ENCODE measurements around the gene NMUR1.
A peak's percentile ranks its signal among the peaks of the same experiment; 100 is the strongest.
"Not testable (repeated sequence)": the region's sequence is repeated elsewhere in the genome, so short reads cannot be mapped to it uniquely, and the experiment has no call there.

NMUR1 gene

GRCh38 chr2:231568785-231569435 is 38.7 kb upstream of the NMUR1 start:
- H3K27me3 ChIP-seq (ENCODE audit: control insufficient read depth, insufficient read depth, low read length), result no peaks in the 10 kb centered on the region

GRCh38 chr2:231568098-231568784 is 38.0 kb upstream of the NMUR1 start:
- no peaks in the 10 kb centered on the region; the same call in 1 of the 2 replicates for H3K9me3 ChIP-seq (ENCODE audit: control insufficient read depth, insufficient read depth, low read length)
- no peak for DNase-seq (ENCODE audit: low read depth, low spot score)
- no CpG with 5 or more reads among the region's 6 CpGs for WGBS (ENCODE audit: insufficient coverage, insufficient read length)
- no peak overlapping the region for H3K27ac ChIP-seq (ENCODE audit: low read length)
- H3K4me1 ChIP-seq (ENCODE audit: control insufficient read depth, insufficient read depth, low read length), result peaks cover 6% of the 10 kb centered on the region
- H3K27me3 ChIP-seq (ENCODE audit: control insufficient read depth, insufficient read depth, low read length), result no peaks in the 10 kb centered on the region
- no peaks in the 10 kb centered on the region for H3K36me3 ChIP-seq (ENCODE audit: control insufficient read depth, insufficient read depth, low read length)
- H3K4me3 ChIP-seq (ENCODE audit: low read length), result no peak overlapping the region

More at GRCh38 chr2:231568785-231569435, 38.7 kb upstream of the NMUR1 start:
- Histone ChIP-seq H3K36me3 (ENCODE audit: control insufficient read depth, insufficient read depth, low read length) (no peaks in the 10 kb centered on the region), H3K27ac (ENCODE audit: low read length) (no peak overlapping the region), H3K9me3 (ENCODE audit: control insufficient read depth, insufficient read depth, low read length) (no peaks in the 10 kb centered on the region; the same call in 1 of the 2 replicates), H3K4me3 (ENCODE audit: low read length) (no peak overlapping the region), H3K4me1 (ENCODE audit: control insufficient read depth, insufficient read depth, low read length) (peaks cover 10% of the 10 kb centered on the region)
- no CpG with 5 or more reads among the region's 7 CpGs for WGBS (ENCODE audit: insufficient coverage, insufficient read length)
- no peak for DNase-seq (ENCODE audit: low read depth, low spot score)

GRCh38 chr2:231567159-231567558 is 36.9 kb upstream of the NMUR1 start:
- H3K9me3 ChIP-seq (ENCODE audit: control insufficient read depth, insufficient read depth, low read length), result no peaks in the 10 kb centered on the region; the same call in 1 of the 2 replicates
- H3K4me1 ChIP-seq (ENCODE audit: control insufficient read depth, insufficient read depth, low read length), result peaks cover 4% of the 10 kb centered on the region
- H3K27ac ChIP-seq (ENCODE audit: low read length), result no peak overlapping the region
- H3K27me3 ChIP-seq (ENCODE audit: control insufficient read depth, insufficient read depth, low read length), result no peaks in the 10 kb centered on the region
- DNase-seq (ENCODE audit: low read depth, low spot score), result no peak
- no peak overlapping the region for H3K4me3 ChIP-seq (ENCODE audit: low read length)
- H3K36me3 ChIP-seq (ENCODE audit: control insufficient read depth, insufficient read depth, low read length), result no peaks in the 10 kb centered on the region
- WGBS (ENCODE audit: insufficient coverage, insufficient read length), result no CpG with 5 or more reads among the region's 3 CpGs

- Histone ChIP-seq H3K9me3 (ENCODE audit: control insufficient read depth, insufficient read depth, low read length) (no peaks in the 10 kb centered on the region; the same call in 1 of the 2 replicates), H3K4me1 (ENCODE audit: control insufficient read depth, insufficient read depth, low read length) (peaks cover 4% of the 10 kb centered on the region), H3K36me3 (ENCODE audit: control insufficient read depth, insufficient read depth, low read length) (no peaks in the 10 kb centered on the region), H3K27me3 (ENCODE audit: control insufficient read depth, insufficient read depth, low read length) (no peaks in the 10 kb centered on the region), H3K27ac (ENCODE audit: low read length) (no peak overlapping the region), H3K4me3 (ENCODE audit: low read length) (no peak overlapping the region)
- WGBS (ENCODE audit: insufficient coverage, insufficient read length), result no CpG with 5 or more reads among the region's 4 CpGs
- no peak for DNase-seq (ENCODE audit: low read depth, low spot score)
These were observed 35.8 kb upstream of the NMUR1 start for GRCh38 chr2:231565887-231566594.

- no peak overlapping the region for H3K4me3 ChIP-seq (ENCODE audit: low read length)
- H3K4me1 ChIP-seq (ENCODE audit: control insufficient read depth, insufficient read depth, low read length), result peaks cover 2% of the 10 kb centered on the region
- DNase-seq (ENCODE audit: low read depth, low spot score), result peak; percentile 71
- H3K9me3 ChIP-seq (ENCODE audit: control insufficient read depth, insufficient read depth, low read length), result no peaks in the 10 kb centered on the region; the same call in 1 of the 2 replicates
- WGBS (ENCODE audit: insufficient coverage, insufficient read length), result no CpG with 5 or more reads among the region's 3 CpGs
- H3K36me3 ChIP-seq (ENCODE audit: control insufficient read depth, insufficient read depth, low read length), result no peaks in the 10 kb centered on the region
- no peak overlapping the region for H3K27ac ChIP-seq (ENCODE audit: low read length)
- no peaks in the 10 kb centered on the region for H3K27me3 ChIP-seq (ENCODE audit: control insufficient read depth, insufficient read depth, low read length)
These were observed 33.2 kb upstream of the NMUR1 start for GRCh38 chr2:231563378-231563961.

GRCh38 chr2:231557571-231558217 is 27.4 kb upstream of the NMUR1 start:
- Histone ChIP-seq H3K4me1 (ENCODE audit: control insufficient read depth, insufficient read depth, low read length) (no peaks in the 10 kb centered on the region), H3K4me3 (ENCODE audit: low read length) (no peak overlapping the region), H3K9me3 (ENCODE audit: control insufficient read depth, insufficient read depth, low read length) (no peaks in the 10 kb centered on the region), H3K36me3 (ENCODE audit: control insufficient read depth, insufficient read depth, low read length) (no peaks in the 10 kb centered on the region), H3K27me3 (ENCODE audit: control insufficient read depth, insufficient read depth, low read length) (no peaks in the 10 kb centered on the region), H3K27ac (ENCODE audit: low read length) (no peak overlapping the region)
- peak; percentile 74 for DNase-seq (ENCODE audit: low read depth, low spot score)
- WGBS (ENCODE audit: insufficient coverage, insufficient read length), result no CpG with 5 or more reads among the region's 11 CpGs

GRCh38 chr2:231556981-231557380 is 26.7 kb upstream of the NMUR1 start:
- no peaks in the 10 kb centered on the region for H3K9me3 ChIP-seq (ENCODE audit: control insufficient read depth, insufficient read depth, low read length)
- WGBS (ENCODE audit: insufficient coverage, insufficient read length), result no CpG with 5 or more reads among the region's 7 CpGs
- DNase-seq (ENCODE audit: low read depth, low spot score), result no peak
- H3K4me3 ChIP-seq (ENCODE audit: low read length), result no peak overlapping the region
- no peak overlapping the region for H3K27ac ChIP-seq (ENCODE audit: low read length)
- H3K36me3 ChIP-seq (ENCODE audit: control insufficient read depth, insufficient read depth, low read length), result no peaks in the 10 kb centered on the region
- H3K4me1 ChIP-seq (ENCODE audit: control insufficient read depth, insufficient read depth, low read length), result no peaks in the 10 kb centered on the region
- no peaks in the 10 kb centered on the region for H3K27me3 ChIP-seq (ENCODE audit: control insufficient read depth, insufficient read depth, low read length)

GRCh38 chr2:231556496-231556895 is 26.3 kb upstream of the NMUR1 start:
- H3K9me3 ChIP-seq (ENCODE audit: control insufficient read depth, insufficient read depth, low read length); H3K4me3 ChIP-seq (ENCODE audit: low read length); H3K36me3 ChIP-seq (ENCODE audit: control insufficient read depth, insufficient read depth, low read length); DNase-seq (ENCODE audit: low read depth, low spot score); H3K4me1 ChIP-seq (ENCODE audit: control insufficient read depth, insufficient read depth, low read length); H3K27me3 ChIP-seq (ENCODE audit: control insufficient read depth, insufficient read depth, low read length); H3K27ac ChIP-seq (ENCODE audit: low read length): not testable (repeated sequence)
- no CpG with 5 or more reads among the region's 8 CpGs for WGBS (ENCODE audit: insufficient coverage, insufficient read length)

- no peak for DNase-seq (ENCODE audit: low read depth, low spot score)
- Histone ChIP-seq H3K4me1 (ENCODE audit: control insufficient read depth, insufficient read depth, low read length) (no peaks in the 10 kb centered on the region), H3K36me3 (ENCODE audit: control insufficient read depth, insufficient read depth, low read length) (no peaks in the 10 kb centered on the region), H3K27ac (ENCODE audit: low read length) (no peak overlapping the region), H3K27me3 (ENCODE audit: control insufficient read depth, insufficient read depth, low read length) (no peaks in the 10 kb centered on the region), H3K4me3 (ENCODE audit: low read length) (no peak overlapping the region), H3K9me3 (ENCODE audit: control insufficient read depth, insufficient read depth, low read length) (no peaks in the 10 kb centered on the region)
- no CpG with 5 or more reads among the region's 14 CpGs for WGBS (ENCODE audit: insufficient coverage, insufficient read length)
These were observed 24.7 kb upstream of the NMUR1 start for GRCh38 chr2:231554748-231555545.

All from iPS DF 6.9 (cell line).